ENCODE data around the gene RNF112.
"Not testable (repeated sequence)": the region's sequence is repeated elsewhere in the genome, so short reads cannot be mapped to it uniquely, and the experiment has no call there.

The RNF112 gene

GRCh38 chr17:19443148-19443547 lies 32.1 kb downstream of the RNF112 start:
- no peak for TF ChIP-seq EZH2phosphoT487 (IDR thresholded peaks at IDR 0.05; ENCODE audit: borderline replicate concordance)
- TF ChIP-seq, protein P1, sequence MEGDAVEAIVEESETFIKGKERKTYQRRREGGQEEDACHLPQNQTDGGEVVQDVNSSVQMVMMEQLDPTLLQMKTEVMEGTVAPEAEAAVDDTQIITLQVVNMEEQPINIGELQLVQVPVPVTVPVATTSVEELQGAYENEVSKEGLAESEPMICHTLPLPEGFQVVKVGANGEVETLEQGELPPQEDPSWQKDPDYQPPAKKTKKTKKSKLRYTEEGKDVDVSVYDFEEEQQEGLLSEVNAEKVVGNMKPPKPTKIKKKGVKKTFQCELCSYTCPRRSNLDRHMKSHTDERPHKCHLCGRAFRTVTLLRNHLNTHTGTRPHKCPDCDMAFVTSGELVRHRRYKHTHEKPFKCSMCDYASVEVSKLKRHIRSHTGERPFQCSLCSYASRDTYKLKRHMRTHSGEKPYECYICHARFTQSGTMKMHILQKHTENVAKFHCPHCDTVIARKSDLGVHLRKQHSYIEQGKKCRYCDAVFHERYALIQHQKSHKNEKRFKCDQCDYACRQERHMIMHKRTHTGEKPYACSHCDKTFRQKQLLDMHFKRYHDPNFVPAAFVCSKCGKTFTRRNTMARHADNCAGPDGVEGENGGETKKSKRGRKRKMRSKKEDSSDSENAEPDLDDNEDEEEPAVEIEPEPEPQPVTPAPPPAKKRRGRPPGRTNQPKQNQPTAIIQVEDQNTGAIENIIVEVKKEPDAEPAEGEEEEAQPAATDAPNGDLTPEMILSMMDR (conservative IDR thresholded peaks at IDR 0.05; ENCODE audit: low read length), result no peak
- H3K9me3 ChIP-seq (ENCODE audit: insufficient read depth, low read depth, low read length), result peaks cover 2% of the 10 kb centered on the region; the same call in 1 of the 2 replicates
- H2AFZ ChIP-seq (ENCODE audit: low read length), result no peak overlapping the region
- no peaks in the 10 kb centered on the region for H3F3A ChIP-seq (ENCODE audit: low read depth)
- no peaks in the 10 kb centered on the region for H3K4me1 ChIP-seq (ENCODE audit: insufficient read depth, low read length, poor library complexity, severe bottlenecking)
- H3K79me2 ChIP-seq (ENCODE audit: insufficient read depth, low read length), result no peaks in the 10 kb centered on the region
- H3K9me2 ChIP-seq (replicated peaks; ENCODE audit: low read depth, low read length), result no peaks in the 10 kb centered on the region
- no peak overlapping the region for H3K4me2 ChIP-seq (ENCODE audit: low read depth, low read length, poor library complexity, severe bottlenecking)
- no peak overlapping the region for H3K9ac ChIP-seq (ENCODE audit: low read depth, low read length, poor library complexity, severe bottlenecking)
- no peak overlapping the region for H3K4me3 ChIP-seq (ENCODE audit: low read length, poor library complexity, severe bottlenecking)
- no peaks in the 10 kb centered on the region for H3K27me3 ChIP-seq (ENCODE audit: insufficient read depth, low read length, poor library complexity, severe bottlenecking)
- H3K36me3 ChIP-seq (ENCODE audit: insufficient read depth, low read length), result no peaks in the 10 kb centered on the region
- no peaks in the 10 kb centered on the region for H4K20me1 ChIP-seq (ENCODE audit: insufficient read depth, low read length, poor library complexity, severe bottlenecking)

GRCh38 chr17:19445105-19445504 lies 34.1 kb downstream of the RNF112 start:
- H3K9ac ChIP-seq (ENCODE audit: low read depth, low read length, poor library complexity, severe bottlenecking), result no peak overlapping the region
- peaks cover 2% of the 10 kb centered on the region; the same call in 1 of the 2 replicates for H3K9me3 ChIP-seq (ENCODE audit: insufficient read depth, low read depth, low read length)
- H3K4me2 ChIP-seq (ENCODE audit: low read depth, low read length, poor library complexity, severe bottlenecking), result no peak overlapping the region
- H3K9me2 ChIP-seq (replicated peaks; ENCODE audit: low read depth, low read length), result no peaks in the 10 kb centered on the region
- no peaks in the 10 kb centered on the region for H3F3A ChIP-seq (ENCODE audit: low read depth)
- H3K79me2 ChIP-seq (ENCODE audit: insufficient read depth, low read length), result no peaks in the 10 kb centered on the region
- no peaks in the 10 kb centered on the region for H3K27me3 ChIP-seq (ENCODE audit: insufficient read depth, low read length, poor library complexity, severe bottlenecking)
- H3K4me3 ChIP-seq (ENCODE audit: low read length, poor library complexity, severe bottlenecking), result no peak overlapping the region
- no peaks in the 10 kb centered on the region for H3K36me3 ChIP-seq (ENCODE audit: insufficient read depth, low read length)
- TF ChIP-seq, protein P1 (conservative IDR thresholded peaks at IDR 0.05; ENCODE audit: low read length), result no peak
- TF ChIP-seq EZH2phosphoT487 (IDR thresholded peaks at IDR 0.05; ENCODE audit: borderline replicate concordance), result no peak
- no peaks in the 10 kb centered on the region for H4K20me1 ChIP-seq (ENCODE audit: insufficient read depth, low read length, poor library complexity, severe bottlenecking)
- no peak overlapping the region for H2AFZ ChIP-seq (ENCODE audit: low read length)
- H3K4me1 ChIP-seq (ENCODE audit: insufficient read depth, low read length, poor library complexity, severe bottlenecking), result no peaks in the 10 kb centered on the region

DNA sequence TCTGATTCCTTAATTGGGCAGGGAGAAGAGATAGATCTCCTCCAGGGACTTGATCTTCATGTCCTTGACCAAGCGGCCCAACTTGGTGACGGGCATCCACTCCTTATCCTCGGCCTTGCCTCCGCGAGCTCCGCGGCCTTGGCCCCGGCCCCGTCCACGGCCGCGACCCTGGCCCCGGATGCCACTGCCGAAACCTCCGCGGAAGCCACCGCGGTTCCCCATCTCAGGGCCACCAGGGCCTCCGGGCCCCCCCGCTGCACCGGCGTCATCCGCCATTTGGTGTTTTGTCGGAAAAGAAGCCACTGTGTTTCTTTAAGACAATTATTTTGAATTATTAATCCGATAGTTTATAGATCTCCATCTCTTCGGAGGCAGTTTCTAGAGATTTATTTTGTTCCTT lies 35.5 kb downstream of the RNF112 start:
- not testable (repeated sequence) for H4K20me1 ChIP-seq (ENCODE audit: insufficient read depth, low read length, poor library complexity, severe bottlenecking); H3F3A ChIP-seq (ENCODE audit: low read depth); H2AFZ ChIP-seq (ENCODE audit: low read length); H3K9ac ChIP-seq (ENCODE audit: low read depth, low read length, poor library complexity, severe bottlenecking); H3K79me2 ChIP-seq (ENCODE audit: insufficient read depth, low read length); H3K9me3 ChIP-seq (ENCODE audit: insufficient read depth, low read depth, low read length); H3K36me3 ChIP-seq (ENCODE audit: insufficient read depth, low read length); H3K27me3 ChIP-seq (ENCODE audit: insufficient read depth, low read length, poor library complexity, severe bottlenecking); H3K4me2 ChIP-seq (ENCODE audit: low read depth, low read length, poor library complexity, severe bottlenecking); H3K4me3 ChIP-seq (ENCODE audit: low read length, poor library complexity, severe bottlenecking); H3K4me1 ChIP-seq (ENCODE audit: insufficient read depth, low read length, poor library complexity, severe bottlenecking); H3K9me2 ChIP-seq (replicated peaks; ENCODE audit: low read depth, low read length)

- H3K9ac ChIP-seq (ENCODE audit: low read depth, low read length, poor library complexity, severe bottlenecking), result no peak overlapping the region
- H3K27me3 ChIP-seq (ENCODE audit: insufficient read depth, low read length, poor library complexity, severe bottlenecking), result no peaks in the 10 kb centered on the region
- H3F3A ChIP-seq (ENCODE audit: low read depth), result no peaks in the 10 kb centered on the region
- H3K9me2 ChIP-seq (replicated peaks; ENCODE audit: low read depth, low read length), result no peaks in the 10 kb centered on the region
- no peaks in the 10 kb centered on the region for H3K36me3 ChIP-seq (ENCODE audit: insufficient read depth, low read length)
- no peaks in the 10 kb centered on the region for H3K4me1 ChIP-seq (ENCODE audit: insufficient read depth, low read length, poor library complexity, severe bottlenecking)
- peaks cover 2% of the 10 kb centered on the region; the same call in 1 of the 2 replicates for H3K9me3 ChIP-seq (ENCODE audit: insufficient read depth, low read depth, low read length)
- H4K20me1 ChIP-seq (ENCODE audit: insufficient read depth, low read length, poor library complexity, severe bottlenecking), result no peaks in the 10 kb centered on the region
- TF ChIP-seq EZH2phosphoT487 (IDR thresholded peaks at IDR 0.05; ENCODE audit: borderline replicate concordance), result no peak
- TF ChIP-seq, protein P1 (conservative IDR thresholded peaks at IDR 0.05; ENCODE audit: low read length), result peak; percentile 87
- H2AFZ ChIP-seq (ENCODE audit: low read length), result no peak overlapping the region
- H3K79me2 ChIP-seq (ENCODE audit: insufficient read depth, low read length), result no peaks in the 10 kb centered on the region
- no peak overlapping the region for H3K4me2 ChIP-seq (ENCODE audit: low read depth, low read length, poor library complexity, severe bottlenecking)
- no peak overlapping the region for H3K4me3 ChIP-seq (ENCODE audit: low read length, poor library complexity, severe bottlenecking)
Measured at GRCh38 chr17:19447085-19447583, 36.1 kb downstream of the RNF112 start.

Measured in Loucy (cell line).